Measurements from ENCODE around the gene TROAP.
"Not testable (repeated sequence)": the region's sequence is repeated elsewhere in the genome, so short reads cannot be mapped to it uniquely, and the experiment has no call there.

The TROAP gene

GRCh38 chr12:49330631-49331379 is 7.8 kb downstream of the TROAP start:
- DNase-seq: no peak

GRCh38 chr12:49331380-49332222 is 8.5 kb downstream of the TROAP start:
- DNase-seq: no peak

- DNase-seq: no peak
Observed at GRCh38 chr12:49332441-49332861, 9.4 kb downstream of the TROAP start.

GRCh38 chr12:49332891-49333371 is 9.9 kb downstream of the TROAP start:
- DNase-seq: no peak

- not testable (repeated sequence) for DNase-seq
Observed at GRCh38 chr12:49333778-49334177, 10.7 kb downstream of the TROAP start.

- no peak for DNase-seq
Observed at GRCh38 chr12:49334226-49334625, 11.2 kb downstream of the TROAP start.

GRCh38 chr12:49334681-49335080 is 11.6 kb downstream of the TROAP start:
- no peak for DNase-seq

GRCh38 chr12:49335118-49335954 is 12.3 kb downstream of the TROAP start:
- no peak for DNase-seq

GRCh38 chr12:49335955-49336644 is 13.0 kb downstream of the TROAP start:
- DNase-seq: no peak

- DNase-seq: no peak
Observed at GRCh38 chr12:49336645-49337584, 13.9 kb downstream of the TROAP start, which contains the start of gene C1QL4. Gene C1QL4, minus strand, starts transcription at chr12:49337188. Its CDS starts 711 bp downstream, at chr12:49336477.

GRCh38 chr12:49338830-49339463 is 15.9 kb downstream of the TROAP start:
- no peak for DNase-seq

GRCh38 chr12:49339464-49339861 is 16.4 kb downstream of the TROAP start:
- no peak for DNase-seq

- DNase-seq: no peak
Observed at GRCh38 chr12:49340095-49340870, 17.2 kb downstream of the TROAP start.

GRCh38 chr12:49340971-49341776 is 18.1 kb downstream of the TROAP start:
- DNase-seq: no peak

GRCh38 chr12:49341777-49342065 is 18.7 kb downstream of the TROAP start:
- DNase-seq: no peak

- DNase-seq: no peak
Observed at GRCh38 chr12:49342066-49342913, 19.2 kb downstream of the TROAP start.

- no peak for DNase-seq
Observed at GRCh38 chr12:49342914-49343731, 20.1 kb downstream of the TROAP start.
